Progenitor cell of endocrine pancreas (in vitro differentiated cells): ENCODE data around the gene MZT2A. TPM values are rescaled to one million over a fixed set of nuclear protein-coding genes. Genes with fewer than 3 reads are reported as not detected.
"Not testable (repeated sequence)": the region's sequence is repeated elsewhere in the genome, so short reads cannot be mapped to it uniquely, and the experiment has no call there.

ENCODE experiments used
- DNase-seq: peaks from one replicate; pipeline ENCODE4 v3.0.0; 2021; ENCODE audit warnings: low spot score; ENCODE audit not compliant: unreplicated experiment
- H3K27ac Mint-ChIP-seq: 2 replicates; pipeline ENCODE4 v1.8.0; 2021; ENCODE audit warnings: mild to moderate bottlenecking, moderate library complexity, mixed read lengths
- H3K27me3 Mint-ChIP-seq: 2 replicates; pipeline ENCODE4 v1.8.0; 2021; ENCODE audit warnings: mixed read lengths
- H3K36me3 Mint-ChIP-seq: 2 replicates; pipeline ENCODE4 v1.8.0; 2022; ENCODE audit warnings: mixed read lengths; ENCODE audit not compliant: insufficient read depth
- H3K4me1 Mint-ChIP-seq: 2 replicates; pipeline ENCODE4 v1.8.0; 2021; ENCODE audit warnings: low read depth, mixed read lengths
- H3K4me3 Mint-ChIP-seq: 2 replicates; pipeline ENCODE4 v1.8.0; 2021; ENCODE audit warnings: low read depth, mild to moderate bottlenecking, moderate library complexity, mixed read lengths
- H3K9me3 Mint-ChIP-seq: 2 replicates; pipeline ENCODE4 v1.8.0; 2021; ENCODE audit warnings: low read depth, mixed read lengths
- total RNA-seq: library from RNA; stranded (reverse); gene quantifications from 2 replicates; pipeline ENCODE4 v1.2.1, GENCODE V29; 2021
- TF ChIP-seq, protein P1 (sequence below): fragments of 200-600 bp; sonication (generic); IDR thresholded peaks from one replicate; pipeline ENCODE4 v1.5.0; 2021; ENCODE audit warnings: antibody characterized with exemption, mild to moderate bottlenecking; ENCODE audit not compliant: unreplicated experiment

MZT2A gene
- total RNA-seq, 1 donor from 2014 or later: 69.5 TPM

DNA sequence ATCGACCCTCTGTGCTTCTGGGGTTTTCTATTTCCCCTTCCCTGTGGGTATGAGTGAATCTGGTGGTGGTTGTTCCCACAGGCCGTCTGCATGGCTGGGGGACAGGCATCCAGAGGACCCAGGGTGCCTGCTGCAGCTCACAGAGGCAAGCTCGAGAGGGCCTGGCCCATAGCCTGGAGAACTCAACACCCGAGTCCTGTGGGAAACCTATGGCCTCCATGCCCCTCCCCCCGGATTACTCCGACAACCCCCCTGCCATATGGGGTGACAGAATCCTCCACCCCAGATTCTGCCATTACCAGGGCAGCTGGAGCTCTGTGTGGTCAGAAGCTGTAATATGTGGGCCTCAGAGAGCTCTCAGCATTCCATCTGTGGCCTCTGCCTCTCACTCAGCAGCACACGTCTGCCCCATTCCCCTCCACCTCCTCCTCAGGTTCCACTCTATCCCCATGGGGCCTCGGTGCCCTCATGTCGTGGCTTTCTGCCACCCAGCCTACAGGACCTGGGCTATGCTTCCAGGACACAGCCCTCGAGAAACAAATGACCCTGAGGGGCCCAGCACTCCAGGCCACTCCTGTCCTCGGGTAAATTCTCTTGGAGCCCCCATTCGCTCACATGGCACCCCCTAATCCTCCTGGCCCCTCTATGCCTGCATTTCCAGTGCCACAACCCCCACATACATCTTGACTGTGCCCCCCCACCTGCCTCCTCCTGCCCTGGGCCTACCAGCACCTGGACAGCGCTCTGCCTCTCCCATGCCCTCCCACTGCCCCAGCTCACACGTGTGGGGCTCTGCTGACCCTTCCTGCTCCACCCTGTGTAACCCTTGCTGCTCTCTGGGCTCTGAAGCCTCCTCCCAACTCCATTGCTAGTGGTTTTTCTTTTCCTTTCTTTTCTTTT, 3.6 kb downstream of the MZT2A start:
- Mint-ChIP-seq H3K4me3 (no peak overlapping the region), H3K9me3 (no peaks in the 10 kb centered on the region), H3K27me3 (no peaks in the 10 kb centered on the region), H3K27ac (no peak overlapping the region), H3K4me1 (peaks cover 5% of the 10 kb centered on the region), H3K36me3 (peaks cover 4% of the 10 kb centered on the region)
- DNase-seq: no peak
- TF ChIP-seq, protein P1, sequence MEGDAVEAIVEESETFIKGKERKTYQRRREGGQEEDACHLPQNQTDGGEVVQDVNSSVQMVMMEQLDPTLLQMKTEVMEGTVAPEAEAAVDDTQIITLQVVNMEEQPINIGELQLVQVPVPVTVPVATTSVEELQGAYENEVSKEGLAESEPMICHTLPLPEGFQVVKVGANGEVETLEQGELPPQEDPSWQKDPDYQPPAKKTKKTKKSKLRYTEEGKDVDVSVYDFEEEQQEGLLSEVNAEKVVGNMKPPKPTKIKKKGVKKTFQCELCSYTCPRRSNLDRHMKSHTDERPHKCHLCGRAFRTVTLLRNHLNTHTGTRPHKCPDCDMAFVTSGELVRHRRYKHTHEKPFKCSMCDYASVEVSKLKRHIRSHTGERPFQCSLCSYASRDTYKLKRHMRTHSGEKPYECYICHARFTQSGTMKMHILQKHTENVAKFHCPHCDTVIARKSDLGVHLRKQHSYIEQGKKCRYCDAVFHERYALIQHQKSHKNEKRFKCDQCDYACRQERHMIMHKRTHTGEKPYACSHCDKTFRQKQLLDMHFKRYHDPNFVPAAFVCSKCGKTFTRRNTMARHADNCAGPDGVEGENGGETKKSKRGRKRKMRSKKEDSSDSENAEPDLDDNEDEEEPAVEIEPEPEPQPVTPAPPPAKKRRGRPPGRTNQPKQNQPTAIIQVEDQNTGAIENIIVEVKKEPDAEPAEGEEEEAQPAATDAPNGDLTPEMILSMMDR: no peak

DNA sequence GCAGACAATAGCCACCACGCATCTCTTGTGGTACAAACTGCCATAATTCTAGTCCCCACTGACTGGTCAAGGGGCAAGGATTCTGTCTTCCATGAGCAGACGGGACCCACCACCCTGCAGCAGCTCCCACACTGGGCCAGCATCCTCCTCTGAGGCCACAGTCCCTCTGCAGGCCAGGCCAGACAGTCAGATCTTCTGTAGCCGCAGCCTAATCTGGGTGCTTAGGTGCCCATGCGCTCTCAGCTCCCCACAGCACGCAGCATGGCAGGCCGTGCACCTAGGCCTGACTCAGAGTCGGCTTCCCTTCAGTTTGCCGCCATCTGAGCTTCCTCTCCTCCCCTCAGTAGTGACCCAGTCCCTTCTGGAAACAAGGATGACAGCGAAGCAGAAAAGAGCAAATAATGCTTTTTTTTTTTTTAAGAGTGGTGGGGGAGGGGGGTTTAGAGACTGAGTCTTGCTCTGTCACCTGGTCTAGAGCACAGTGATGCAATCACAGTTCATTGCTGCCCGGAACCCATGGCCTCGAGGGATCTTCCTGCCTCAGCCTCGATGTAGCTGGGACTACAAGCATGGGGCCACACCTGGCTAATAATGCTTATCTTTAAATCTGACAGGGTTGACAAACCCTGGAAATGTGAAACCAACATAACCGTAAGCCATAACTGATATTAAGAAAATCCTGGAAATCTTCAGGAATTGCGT, 5.8 kb downstream of the MZT2A start:
- DNase-seq, H3K9me3 Mint-ChIP-seq, H3K36me3 Mint-ChIP-seq, H3K27me3 Mint-ChIP-seq, H3K4me3 Mint-ChIP-seq, H3K4me1 Mint-ChIP-seq, H3K27ac Mint-ChIP-seq: not testable (repeated sequence)

DNA sequence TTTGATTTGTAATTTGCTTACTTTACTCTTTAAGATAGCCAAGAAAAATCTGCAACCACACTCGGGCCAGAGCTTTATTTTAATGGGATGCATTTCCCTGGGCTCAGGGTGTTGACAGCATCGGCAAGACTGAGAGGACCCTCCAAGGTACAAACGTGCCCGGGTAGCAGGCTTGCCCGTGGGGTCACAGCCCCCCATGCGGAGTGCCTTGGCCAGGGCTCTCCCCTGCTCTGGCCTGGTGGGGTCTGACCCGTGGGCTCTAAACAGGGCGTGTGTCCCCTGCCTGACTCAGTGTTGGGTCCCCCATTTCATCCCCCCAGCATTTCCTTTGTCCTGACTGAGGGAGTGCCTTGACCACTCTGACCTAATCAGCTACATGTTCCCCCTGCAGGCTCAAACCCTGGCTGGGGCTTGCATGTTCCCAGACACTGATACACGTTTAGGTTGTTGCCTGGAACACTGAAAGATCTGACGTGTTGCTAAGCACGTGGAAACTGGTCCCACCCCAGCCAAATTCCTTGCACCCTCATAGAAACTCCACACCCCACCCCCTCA, 7.2 kb downstream of the MZT2A start:
- H3K9me3 Mint-ChIP-seq, H3K36me3 Mint-ChIP-seq, H3K4me1 Mint-ChIP-seq: not testable (repeated sequence)

DNA sequence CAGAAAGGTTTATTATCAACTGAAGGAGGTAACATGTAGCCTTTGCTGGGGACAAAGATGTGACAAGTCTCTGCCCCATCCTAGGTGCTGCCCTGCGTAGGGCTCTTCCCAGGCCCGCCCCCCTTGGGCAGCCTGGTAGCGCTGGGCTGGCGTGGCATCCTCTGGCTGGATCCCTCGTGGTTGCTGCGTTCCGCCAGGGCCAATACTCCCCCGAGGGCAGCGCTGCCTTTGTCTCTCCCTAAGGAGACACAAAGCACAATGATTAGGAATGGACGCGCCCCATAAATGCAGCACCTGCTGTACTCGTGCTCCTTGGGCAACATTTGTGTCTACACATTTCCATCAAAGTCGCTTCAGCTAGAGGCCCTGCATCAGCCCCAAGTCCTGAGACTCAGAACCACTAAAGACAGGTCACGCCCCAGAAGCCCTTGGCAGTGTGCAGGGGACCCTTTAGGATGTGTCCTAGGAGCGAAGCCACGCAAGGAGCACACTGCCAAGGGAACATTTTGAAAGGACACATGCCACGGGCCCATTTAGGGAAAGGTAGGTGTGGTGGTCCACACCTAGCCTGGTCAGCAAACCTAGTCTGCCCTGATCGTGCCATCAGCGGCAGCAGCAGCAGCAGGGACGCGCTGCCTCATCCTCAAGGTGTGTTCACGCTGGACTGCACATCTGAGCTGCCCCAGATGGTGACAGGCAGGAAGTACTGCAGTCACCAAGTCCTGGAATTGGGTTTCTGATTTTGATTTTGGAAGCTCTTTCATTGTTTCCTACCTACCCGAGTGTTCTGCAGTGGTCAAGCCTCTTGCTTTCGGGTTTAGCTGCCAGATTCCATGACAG, 8.0 kb downstream of the MZT2A start:
- not testable (repeated sequence) for H3K27me3 Mint-ChIP-seq, H3K36me3 Mint-ChIP-seq, H3K4me3 Mint-ChIP-seq, DNase-seq, H3K9me3 Mint-ChIP-seq, H3K27ac Mint-ChIP-seq, H3K4me1 Mint-ChIP-seq

More for the DNA sequence above, 7.2 kb downstream of the MZT2A start:
- H3K27ac Mint-ChIP-seq, DNase-seq, H3K4me3 Mint-ChIP-seq, H3K27me3 Mint-ChIP-seq: not testable (repeated sequence)

DNA sequence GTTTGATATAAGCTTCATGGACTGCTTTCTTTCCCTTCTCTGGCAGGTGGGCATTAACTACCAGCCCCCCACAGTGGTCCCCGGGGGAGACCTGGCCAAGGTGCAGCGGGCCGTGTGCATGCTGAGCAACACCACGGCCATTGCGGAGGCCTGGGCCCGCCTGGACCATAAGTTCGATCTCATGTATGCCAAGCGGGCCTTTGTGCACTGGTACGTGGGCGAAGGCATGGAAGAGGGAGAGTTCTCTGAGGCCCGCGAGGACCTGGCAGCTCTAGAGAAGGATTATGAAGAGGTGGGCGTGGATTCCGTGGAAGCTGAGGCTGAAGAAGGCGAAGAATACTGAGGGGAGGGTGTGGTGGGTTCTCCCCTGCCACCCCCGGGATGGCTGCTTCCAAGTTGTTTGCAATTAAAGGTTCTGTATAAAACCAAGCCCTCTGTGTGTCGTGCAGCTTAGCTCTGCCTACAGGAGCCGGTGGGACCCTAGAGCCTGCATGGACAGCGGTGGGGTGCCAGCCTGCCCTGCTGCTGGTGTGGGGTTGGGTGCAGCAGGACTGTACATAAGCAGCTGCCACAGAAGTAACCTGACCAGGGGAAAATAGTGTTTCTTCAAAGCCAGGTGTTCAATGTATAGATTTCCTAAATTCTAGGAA, 9.6 kb downstream of the MZT2A start:
- not testable (repeated sequence) for H3K36me3 Mint-ChIP-seq, H3K27ac Mint-ChIP-seq, DNase-seq, H3K9me3 Mint-ChIP-seq, H3K4me3 Mint-ChIP-seq, H3K4me1 Mint-ChIP-seq, H3K27me3 Mint-ChIP-seq

DNA sequence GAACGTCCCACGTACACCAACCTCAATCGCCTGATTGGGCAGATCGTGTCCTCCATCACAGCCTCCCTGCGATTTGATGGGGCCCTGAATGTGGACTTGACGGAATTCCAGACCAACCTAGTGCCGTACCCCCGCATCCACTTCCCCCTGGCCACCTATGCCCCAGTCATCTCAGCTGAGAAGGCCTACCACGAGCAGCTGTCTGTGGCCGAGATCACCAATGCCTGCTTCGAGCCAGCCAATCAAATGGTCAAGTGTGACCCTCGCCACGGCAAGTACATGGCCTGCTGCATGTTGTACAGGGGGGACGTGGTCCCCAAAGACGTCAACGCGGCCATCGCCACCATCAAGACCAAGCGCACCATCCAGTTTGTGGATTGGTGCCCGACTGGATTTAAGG, 11.8 kb downstream of the MZT2A start:
- H3K27me3 Mint-ChIP-seq, H3K4me1 Mint-ChIP-seq, H3K36me3 Mint-ChIP-seq, H3K4me3 Mint-ChIP-seq, DNase-seq, H3K9me3 Mint-ChIP-seq, H3K27ac Mint-ChIP-seq: not testable (repeated sequence)

DNA sequence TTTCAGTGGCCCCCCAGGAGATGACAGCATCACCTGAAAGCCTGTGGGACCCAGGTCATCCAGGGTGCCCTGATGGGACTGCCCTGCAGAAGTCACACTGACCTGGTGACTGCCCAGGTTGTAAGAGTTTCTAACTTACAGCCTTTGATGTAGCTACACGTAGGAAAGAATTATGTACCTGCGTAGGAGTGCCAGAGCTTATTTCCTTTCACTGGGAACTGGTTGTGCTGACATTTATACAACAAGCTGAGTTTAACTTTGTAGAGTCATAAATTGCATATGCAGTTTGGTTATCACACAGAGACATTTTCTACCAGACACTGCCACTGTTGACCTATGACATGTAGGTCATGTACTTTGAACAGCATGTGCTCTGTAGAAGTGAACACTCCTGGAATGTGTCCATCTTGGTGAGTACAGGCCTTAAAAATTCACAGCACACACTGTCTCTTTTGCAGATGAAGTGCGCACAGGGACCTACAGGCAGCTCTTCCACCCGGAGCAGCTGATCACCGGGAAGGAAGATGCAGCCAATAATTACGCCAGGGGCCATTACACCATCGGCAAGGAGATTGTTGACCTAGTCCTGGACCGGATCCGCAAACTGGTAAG, 13.2 kb downstream of the MZT2A start:
- H3K4me3 Mint-ChIP-seq, H3K27me3 Mint-ChIP-seq, H3K4me1 Mint-ChIP-seq, H3K27ac Mint-ChIP-seq, H3K9me3 Mint-ChIP-seq, DNase-seq, H3K36me3 Mint-ChIP-seq: not testable (repeated sequence)

DNA sequence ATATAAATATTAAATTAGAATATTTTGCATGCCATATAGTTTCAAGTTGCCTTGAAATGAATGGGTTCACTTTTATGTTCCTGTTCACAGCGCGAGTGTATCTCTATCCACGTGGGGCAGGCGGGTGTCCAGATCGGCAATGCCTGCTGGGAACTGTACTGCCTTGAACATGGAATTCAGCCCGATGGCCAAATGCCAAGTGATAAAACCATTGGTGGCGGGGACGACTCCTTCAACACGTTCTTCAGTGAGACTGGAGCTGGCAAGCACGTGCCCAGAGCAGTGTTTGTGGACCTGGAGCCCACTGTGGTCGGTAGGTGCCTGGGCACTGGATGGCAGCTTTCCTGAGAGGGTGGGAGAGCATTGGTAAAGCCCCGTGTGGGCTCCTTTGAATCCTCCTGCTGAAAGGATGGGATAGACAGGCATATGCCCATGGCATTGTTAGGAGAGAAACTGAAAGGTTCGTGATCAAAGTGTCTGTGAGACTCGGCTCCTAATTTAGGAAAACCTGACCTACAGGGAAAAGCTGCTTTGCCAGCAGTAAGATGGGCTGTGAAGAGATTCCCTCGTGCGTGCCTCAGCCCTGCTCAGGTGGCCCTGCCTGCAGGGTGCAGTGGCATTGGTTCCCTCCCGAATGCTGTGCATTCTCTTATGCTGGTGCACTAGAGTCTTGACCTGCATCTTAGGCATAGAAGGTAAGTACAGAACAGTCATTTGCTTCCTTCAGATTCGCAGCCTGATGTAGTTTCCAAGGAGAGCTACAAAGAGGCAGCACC, 13.9 kb downstream of the MZT2A start:
- H3K27ac Mint-ChIP-seq, H3K4me1 Mint-ChIP-seq, H3K36me3 Mint-ChIP-seq, DNase-seq, H3K27me3 Mint-ChIP-seq, H3K9me3 Mint-ChIP-seq, H3K4me3 Mint-ChIP-seq: not testable (repeated sequence)

DNA sequence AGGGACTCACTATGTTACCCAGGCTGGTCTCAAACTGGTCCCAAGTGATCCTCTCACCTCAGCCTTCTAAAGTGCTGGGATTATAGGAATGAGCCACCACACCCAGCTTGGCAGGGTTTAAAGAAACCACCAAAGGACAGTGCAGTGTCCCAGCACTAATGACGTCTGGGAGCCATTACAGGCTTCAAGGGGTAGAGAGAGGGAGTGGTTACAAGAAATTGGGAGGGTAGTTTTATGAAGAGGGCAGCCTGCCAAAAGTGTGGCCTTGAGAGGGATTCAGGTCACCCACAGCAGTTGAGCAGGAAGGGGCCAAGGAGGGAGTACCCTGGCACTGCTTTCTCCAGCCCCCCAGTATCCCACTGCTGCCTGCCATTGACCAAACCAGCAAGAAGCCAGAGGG, 15.0 kb downstream of the MZT2A start:
- not testable (repeated sequence) for H3K27me3 Mint-ChIP-seq, DNase-seq, H3K9me3 Mint-ChIP-seq, H3K27ac Mint-ChIP-seq, H3K4me3 Mint-ChIP-seq, H3K4me1 Mint-ChIP-seq, H3K36me3 Mint-ChIP-seq

DNA sequence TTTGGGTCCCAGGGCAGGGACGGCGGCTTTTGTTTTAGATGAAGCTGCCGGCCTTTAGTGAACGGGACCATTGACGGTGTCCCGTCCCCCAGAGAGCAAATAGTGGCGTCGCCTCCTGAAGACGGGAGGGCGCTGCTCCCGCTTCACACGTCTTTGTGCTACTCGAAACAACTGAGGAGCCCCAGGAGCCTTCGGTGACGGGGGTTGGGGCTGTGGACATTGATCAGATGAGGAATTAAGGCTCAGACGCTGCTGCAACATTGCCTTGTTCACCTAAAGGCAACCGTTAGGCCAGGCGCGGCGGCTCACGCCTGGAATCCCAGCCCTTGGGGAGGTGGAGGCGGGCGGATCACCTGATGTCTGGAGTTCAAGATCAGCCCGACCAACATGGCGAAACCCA, 15.8 kb downstream of the MZT2A start:
- not testable (repeated sequence) for H3K36me3 Mint-ChIP-seq, H3K9me3 Mint-ChIP-seq, H3K27me3 Mint-ChIP-seq, H3K4me1 Mint-ChIP-seq, H3K4me3 Mint-ChIP-seq, DNase-seq, H3K27ac Mint-ChIP-seq
